H1 (cell line): Measurements from ENCODE around the gene PMM2. TPM values are rescaled to one million over a fixed set of nuclear protein-coding genes. Genes with fewer than 3 reads are reported as not detected.

Experiments used
- EP300 ChIP-seq, 2 experiments: IDR thresholded peaks; 1 replicate in 1 of 2; 2 replicates in 1 of 2; pipeline ENCODE4 v1.6.1; 2011 to 2012; ENCODE audit warnings: low read depth in 2 of 2, low read length in 2 of 2, mild to moderate bottlenecking in 2 of 2, borderline replicate concordance in 1 of 2, inconsistent platforms in 1 of 2, moderate library complexity in 1 of 2
- RAD21 ChIP-seq, 2 experiments: IDR thresholded peaks in 1 of 2; conservative IDR thresholded peaks in 1 of 2; 2 replicates each; pipeline ENCODE4 v1.6.1; 2011; ENCODE audit warnings: low read depth in 2 of 2, low read length in 2 of 2, improper control_type of control experiment in 1 of 2, inconsistent platforms in 1 of 2, mild to moderate bottlenecking in 1 of 2, moderate library complexity in 1 of 2
- RBBP5 ChIP-seq: IDR thresholded peaks from 2 replicates; pipeline ENCODE4 v1.7.1; 2012; ENCODE audit warnings: low read depth, mild to moderate bottlenecking, inconsistent platforms, low read length, moderate library complexity, borderline replicate concordance
- TCF12 ChIP-seq: IDR thresholded peaks from 2 replicates; pipeline ENCODE4 v1.6.1; 2011; ENCODE audit warnings: low read depth, mild to moderate bottlenecking, low read length
- polyA plus RNA-seq, 7 experiments: library from polyadenylated mRNA; depleted of rRNA in 3 of 7; stranded (reverse) in 5 of 7; unstranded in 2 of 7; fragments of >200 nt in 5 of 7; fragments of 200-250 nt in 2 of 7; gene quantifications; 1 replicate in 5 of 7; 2 replicates in 1 of 7; 4 replicates in 1 of 7; pipeline versions ENCODE4 v1.2.1 to v1.2.3, GENCODE V29; 2011 to 2013; ENCODE audit warnings: missing spikeins in 2 of 7, mixed read lengths in 2 of 7
- total RNA-seq: library from RNA; stranded (reverse); fragmentation: NEBNext Ultra II Directional; extraction: Animal tissue kit (Norgen Biotek cat#: 25700); gene quantifications from 2 replicates; pipeline ENCODE4 v1.2.1, GENCODE V29; 2021

The PMM2 gene
- total and polyA plus RNA-seq, 2 of the 8 experiments (the other 6 are each of a cell fraction or from before 2014, with no cell fraction given): 26.2 to 49.4 TPM

GRCh38 chr16:8788578-8789172 is 9.0 kb upstream of the PMM2 start (continued):
- no peak for TF ChIP-seq RAD21 (IDR thresholded peaks at IDR 0.05 in 1 of 2, conservative IDR thresholded peaks at IDR 0.05 in 1 of 2; ENCODE audit: low read depth in 2 of 2, low read length in 2 of 2)
- TF ChIP-seq EP300 (IDR thresholded peaks at IDR 0.05; ENCODE audit: borderline replicate concordance in 1 of 2, low read depth in 2 of 2, low read length in 2 of 2): no peak
- TF ChIP-seq RBBP5: no peak
- TF ChIP-seq TCF12: no peak
